ENCODE data around the gene NAALADL2. TPM values are rescaled to one million over a fixed set of nuclear protein-coding genes. Genes with fewer than 3 reads are reported as not detected.

Gene NAALADL2
- total and polyA plus RNA-seq, 2 donors (not counting 3 experiments of a cell fraction or from before 2014, with no cell fraction given): 1.1 to 4.0 TPM

- no peak overlapping the region for H2AFZ ChIP-seq (ENCODE audit: low read depth, low read length)
- no peaks in the 10 kb centered on the region for H3K79me2 ChIP-seq (ENCODE audit: control insufficient read depth, insufficient read depth, low read length)
- H3K27me3 ChIP-seq (ENCODE audit: control insufficient read depth in 2 of 2, insufficient read depth in 2 of 2, low read length in 2 of 2): no peaks in the 10 kb centered on the region
- H4K20me1 ChIP-seq (replicated peaks; ENCODE audit: control insufficient read depth, extremely low read depth, insufficient read depth, low read length): no peaks in the 10 kb centered on the region
- H3K9me1 ChIP-seq (replicated peaks; ENCODE audit: control insufficient read depth, extremely low read depth, insufficient read depth, low read length): no peaks in the 10 kb centered on the region
- ChIA-PET POLR2A (no interaction called here), CTCF (interaction anchor here (1.2 to 1.3 kb wide), 2 partner anchors 8 to 38 kb away, joined by 3 to 4 read pairs; no protein-coding TSS in a partner anchor)
- no TSS peak for BruUV-seq (replicated peaks)
- no peak for FAIRE-seq
- TF ChIP-seq POLR2A (IDR thresholded peaks at IDR 0.05; ENCODE audit: low read depth, low read length) (no peak), MYC (IDR thresholded peaks at IDR 0.05; ENCODE audit: low read depth, low read length) (no peak), POLR2AphosphoS5 (IDR thresholded peaks at IDR 0.05; ENCODE audit: insufficient read depth, low read depth, low read length) (no peak), CTCF (IDR thresholded peaks at IDR 0.05; ENCODE audit: extremely low read depth in 1 of 2, insufficient read depth in 1 of 2, low read depth in 1 of 2, low read length in 2 of 2) (no peak), FOS (IDR thresholded peaks at IDR 0.05; ENCODE audit: borderline replicate concordance, insufficient read depth, low read length) (no peak), MAX (IDR thresholded peaks at IDR 0.05; ENCODE audit: insufficient read depth, insufficient read length) (no peak), EZH2 (IDR thresholded peaks at IDR 0.05; ENCODE audit: borderline replicate concordance, low read depth, low read length, severe bottlenecking) (no peak), JUN (IDR thresholded peaks at IDR 0.05; ENCODE audit: borderline replicate concordance, insufficient read depth, insufficient read length, low read depth) (no peak), GATA2 (IDR thresholded peaks at IDR 0.05; ENCODE audit: insufficient read depth, insufficient read length, low read depth, low read length) (no peak)
- no peak overlapping the region for H3K4me3 ChIP-seq (replicated peaks in 1 of 3; ENCODE audit: insufficient read depth in 1 of 3, low read depth in 1 of 3, low read length in 3 of 3)
- no peak for DNase-seq (ENCODE audit: low read depth, low spot score)
- intact Hi-C loops (cut with micrococcal nuclease): no loop called here
- H3K9me3 ChIP-seq (replicated peaks; ENCODE audit: control insufficient read depth, insufficient read depth, low read length): no peaks in the 10 kb centered on the region
- H3K27ac ChIP-seq (ENCODE audit: insufficient read depth, low read depth, low read length): no peak overlapping the region
- H3K9ac ChIP-seq (replicated peaks; ENCODE audit: extremely low read depth, insufficient read depth, low read length): no peak overlapping the region
- no peak overlapping the region for H3K4me2 ChIP-seq (ENCODE audit: insufficient read depth, low read length)
- H3K4me1 ChIP-seq (ENCODE audit: control insufficient read depth, extremely low read depth, insufficient read depth, low read length): no peaks in the 10 kb centered on the region
- dilution Hi-C loops (cut with MboI; ENCODE audit: extremely low pct_ligation_motif_present, low sequenced_read_pairs): no loop called here
- no peaks in the 10 kb centered on the region for H3K36me3 ChIP-seq (ENCODE audit: control insufficient read depth in 2 of 2, extremely low read depth in 1 of 2, insufficient read depth in 2 of 2, low read length in 2 of 2)
Measured at GRCh38 chr3:175476489-175476888, 617.4 kb downstream of the NAALADL2 start.

All from endothelial cell of umbilical vein (primary cell).